A549 (cell line): ENCODE results near the gene VAMP1.

Experiments used
- EP300 ChIP-seq, 2 experiments: fragments of >200 bp; sonication (Bioruptor Twin); formaldehyde crosslinking; IDR thresholded peaks; 2 replicates in 1 of 2; 3 replicates in 1 of 2; pipeline ENCODE4 v1.6.1; 2016 to 2017
- HDAC2 ChIP-seq: fragments of 200-600 bp; sonication (generic); IDR thresholded peaks from 2 replicates; pipeline ENCODE4 v1.6.1; 2016
- POLR2A ChIP-seq: IDR thresholded peaks from 2 replicates; pipeline ENCODE4 v1.6.1; 2012; ENCODE audit warnings: mild to moderate bottlenecking, low read length
- RARB ChIP-seq: fragments of 250-450 bp; sonication (Bioruptor Pico); IDR thresholded peaks from 2 replicates; pipeline ENCODE4 v1.8.0; 2021; ENCODE audit warnings: mild to moderate bottlenecking, moderate library complexity
- REST ChIP-seq: fragments of 200-600 bp; sonication (generic); IDR thresholded peaks from 2 replicates; pipeline ENCODE4 v1.6.1; 2016; ENCODE audit warnings: antibody characterized with exemption, mild to moderate bottlenecking, moderate library complexity
- RFX5 ChIP-seq: fragments of 450-650 bp; IDR thresholded peaks from 2 replicates; pipeline ENCODE4 v1.7.1; 2014; ENCODE audit warnings: antibody characterized with exemption, mild to moderate bottlenecking, moderate library complexity

- TF ChIP-seq HDAC2: no peak
- no peak for TF ChIP-seq POLR2A
- no peak for TF ChIP-seq REST
- no peak for TF ChIP-seq RFX5
- TF ChIP-seq EP300 (IDR thresholded peaks at IDR 0.05): no peak
- no peak for TF ChIP-seq RARB (CRISPR knock-in tag)
Observed at GRCh38 chr12:6438345-6438744, 32.1 kb downstream of the VAMP1 start.
